ENCODE measurements around the gene RNU2-1.
"Not testable (repeated sequence)": the region's sequence is repeated elsewhere in the genome, so short reads cannot be mapped to it uniquely, and the experiment has no call there.

RNU2-1 gene

GRCh38 chr17:43233877-43234276, at the start of gene RNU2-1:
TSS of gene RNU2-1 (minus strand) at chr17:43233977.
- DNase-seq (ENCODE audit: low read depth in 2 of 2), result not testable (repeated sequence)

DNA sequence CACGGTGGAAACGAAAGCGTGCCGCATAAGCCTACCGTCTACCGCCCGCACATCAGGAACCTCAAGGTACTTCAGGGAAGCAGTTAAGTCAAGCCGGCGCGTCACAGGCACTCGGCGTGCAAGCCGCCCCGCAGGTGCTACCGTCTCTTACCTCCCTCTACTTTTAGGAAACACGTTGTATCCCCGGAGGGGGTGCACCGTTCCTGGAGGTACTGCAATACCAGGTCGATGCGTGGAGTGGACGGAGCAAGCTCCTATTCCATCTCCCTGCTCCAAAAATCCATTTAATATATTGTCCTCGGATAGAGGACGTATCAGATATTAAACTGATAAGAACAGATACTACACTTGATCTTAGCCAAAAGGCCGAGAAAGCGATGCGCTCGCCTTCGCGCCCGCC, 39.1 kb upstream of the RNU2-1 start:
- not testable (repeated sequence) for DNase-seq (ENCODE audit: low read depth in 2 of 2)

GRCh38 chr17:43272483-43272882, 38.7 kb upstream of the RNU2-1 start:
- DNase-seq (ENCODE audit: low read depth in 2 of 2), result not testable (repeated sequence)

- DNase-seq (ENCODE audit: low read depth in 2 of 2), result not testable (repeated sequence)
Measured at GRCh38 chr17:43270552-43271504, 37.1 kb upstream of the RNU2-1 start.

GRCh38 chr17:43246456-43246855, 12.7 kb upstream of the RNU2-1 start:
- not testable (repeated sequence) for DNase-seq (ENCODE audit: low read depth in 2 of 2)

DNA sequence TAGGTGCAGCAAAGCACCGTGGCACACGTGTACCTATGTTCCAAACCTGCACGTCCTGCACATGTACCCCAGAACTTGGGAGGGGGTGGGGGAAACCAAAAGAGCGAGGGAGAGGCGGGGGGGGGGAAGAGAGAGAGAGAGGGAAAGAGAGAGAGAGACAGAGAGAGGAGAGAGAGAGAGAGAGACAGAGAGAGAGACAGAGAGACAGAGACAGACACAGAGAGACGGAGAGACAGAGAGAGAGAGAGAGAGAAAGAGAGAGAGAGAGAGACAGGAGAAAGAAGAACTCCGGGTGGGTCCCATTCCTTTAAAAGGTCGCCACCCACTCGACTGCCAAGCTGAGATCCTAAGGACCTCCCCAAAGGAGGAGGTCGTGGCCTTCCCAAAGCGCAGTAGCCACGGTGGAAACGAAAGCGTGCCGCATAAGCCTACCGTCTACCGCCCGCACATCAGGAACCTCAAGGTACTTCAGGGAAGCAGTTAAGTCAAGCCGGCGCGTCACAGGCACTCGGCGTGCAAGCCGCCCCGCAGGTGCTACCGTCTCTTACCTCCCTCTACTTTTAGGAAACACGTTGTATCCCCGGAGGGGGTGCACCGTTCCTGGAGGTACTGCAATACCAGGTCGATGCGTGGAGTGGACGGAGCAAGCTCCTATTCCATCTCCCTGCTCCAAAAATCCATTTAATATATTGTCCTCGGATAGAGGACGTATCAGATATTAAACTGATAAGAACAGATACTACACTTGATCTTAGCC, 7.0 kb upstream of the RNU2-1 start:
- DNase-seq (ENCODE audit: low read depth in 2 of 2), result not testable (repeated sequence)

- DNase-seq (ENCODE audit: low read depth in 2 of 2), result not testable (repeated sequence)
Measured at GRCh38 chr17:43239597-43239996, 5.8 kb upstream of the RNU2-1 start.

- not testable (repeated sequence) for DNase-seq (ENCODE audit: low read depth in 2 of 2)
Measured at GRCh38 chr17:43233263-43233662, 514 bp downstream of the RNU2-1 start.

- not testable (repeated sequence) for DNase-seq (ENCODE audit: low read depth in 2 of 2)
Measured at GRCh38 chr17:43232021-43232699, 1.6 kb downstream of the RNU2-1 start.

- DNase-seq (ENCODE audit: low read depth in 2 of 2), result not testable (repeated sequence)
Measured at GRCh38 chr17:43231205-43232020, 2.4 kb downstream of the RNU2-1 start.

GRCh38 chr17:43228020-43228782, 5.6 kb downstream of the RNU2-1 start, which contains the start of gene CCDC200:
TSS of gene CCDC200 (minus strand) at chr17:43228623. CDS start at chr17:43228554, 69 bp downstream.
- DNase-seq (ENCODE audit: low read depth in 2 of 2), result not testable (repeated sequence)

- DNase-seq (ENCODE audit: low read depth in 2 of 2), result no peak
Measured at GRCh38 chr17:43226393-43226792, 7.4 kb downstream of the RNU2-1 start.

DNA sequence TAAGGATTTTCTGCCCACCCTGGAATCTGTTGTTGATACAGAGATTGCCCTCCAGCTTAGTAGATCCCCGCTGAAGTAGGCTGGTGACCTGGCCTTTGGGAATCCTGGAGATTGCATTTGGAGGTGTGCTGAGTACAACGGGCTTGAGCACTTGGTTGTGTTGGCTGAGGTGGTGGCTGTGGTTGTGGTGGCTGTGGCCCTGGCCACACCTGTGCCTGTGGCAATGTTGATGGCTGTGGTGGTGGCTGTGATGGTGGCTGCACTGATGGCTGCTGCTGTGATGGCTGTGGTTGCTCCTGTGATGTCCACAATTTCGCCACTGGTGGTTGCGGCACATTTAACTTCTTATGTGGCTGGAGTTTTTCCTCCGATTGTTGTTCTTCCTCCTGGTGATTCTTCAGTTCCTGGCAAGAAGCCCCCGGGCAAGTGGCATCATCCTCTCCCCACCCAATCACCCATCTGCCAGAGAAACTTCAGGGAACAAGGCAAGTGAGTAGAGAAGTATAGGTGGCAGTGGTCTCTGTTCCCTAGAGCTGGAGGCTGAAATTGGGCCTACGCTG, 9.6 kb downstream of the RNU2-1 start:
- DNase-seq (ENCODE audit: low read depth in 2 of 2), result no peak

- no peak for DNase-seq (ENCODE audit: low read depth in 2 of 2)
Measured at GRCh38 chr17:43220511-43221125, 13.2 kb downstream of the RNU2-1 start.

DNA sequence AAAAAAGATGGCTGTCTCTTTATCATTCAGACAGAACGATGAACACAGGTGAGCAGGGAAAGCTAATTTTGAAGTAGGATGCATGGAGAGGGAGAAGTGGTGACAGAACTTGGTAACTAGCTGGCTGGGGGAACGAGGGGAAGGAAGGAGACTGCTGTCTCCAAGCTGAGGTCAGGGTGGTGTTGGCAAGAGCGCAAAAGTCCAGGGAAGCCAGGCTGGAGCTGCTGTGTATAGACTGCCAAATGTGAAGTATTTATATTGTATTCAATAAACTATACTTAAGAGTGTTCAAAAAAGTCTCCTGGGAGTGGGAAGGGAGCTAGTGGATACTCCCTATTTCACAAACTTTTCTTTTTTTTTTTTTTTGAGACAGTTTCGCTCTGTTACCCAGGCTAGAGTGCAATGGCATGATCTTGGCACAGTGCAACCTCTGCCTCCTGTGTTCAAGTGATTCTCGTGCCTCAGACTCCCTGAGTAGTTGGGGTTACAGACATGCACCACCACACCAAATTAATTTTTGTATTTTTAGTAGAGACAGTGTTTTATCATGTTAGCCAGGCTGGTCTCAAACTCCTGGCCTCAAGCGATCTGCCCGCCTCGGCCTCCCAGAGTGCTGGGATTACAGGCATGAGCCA, 13.9 kb downstream of the RNU2-1 start:
- no peak for DNase-seq (ENCODE audit: low read depth in 2 of 2)

GRCh38 chr17:43219001-43219400, 14.8 kb downstream of the RNU2-1 start:
- no peak for DNase-seq (ENCODE audit: low read depth in 2 of 2)

DNA sequence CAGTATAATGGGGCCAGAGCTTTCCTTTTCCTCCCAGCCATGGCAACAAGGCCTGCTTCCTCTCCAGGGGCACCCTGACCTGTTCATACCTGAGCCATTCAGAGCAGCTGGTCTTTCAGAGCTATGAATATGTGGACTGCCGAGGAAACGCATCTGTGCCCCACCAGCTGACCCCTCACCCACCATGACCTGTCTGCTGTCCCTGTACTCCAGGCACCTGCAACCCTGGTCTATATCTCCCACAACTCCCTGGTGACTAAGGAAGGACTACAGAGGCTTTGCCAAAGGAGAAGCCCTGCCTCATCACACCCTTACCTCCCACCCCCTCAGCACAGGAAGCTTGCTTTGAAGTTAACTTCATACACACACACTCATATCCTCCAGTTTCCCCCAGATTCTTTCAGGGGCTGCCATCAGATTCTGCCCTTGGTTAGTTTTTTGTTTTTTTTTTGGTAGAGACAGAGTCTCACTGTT, 16.1 kb downstream of the RNU2-1 start:
- DNase-seq (ENCODE audit: low read depth in 2 of 2), result peak in 1 of 2 donors; percentile 15

DNA sequence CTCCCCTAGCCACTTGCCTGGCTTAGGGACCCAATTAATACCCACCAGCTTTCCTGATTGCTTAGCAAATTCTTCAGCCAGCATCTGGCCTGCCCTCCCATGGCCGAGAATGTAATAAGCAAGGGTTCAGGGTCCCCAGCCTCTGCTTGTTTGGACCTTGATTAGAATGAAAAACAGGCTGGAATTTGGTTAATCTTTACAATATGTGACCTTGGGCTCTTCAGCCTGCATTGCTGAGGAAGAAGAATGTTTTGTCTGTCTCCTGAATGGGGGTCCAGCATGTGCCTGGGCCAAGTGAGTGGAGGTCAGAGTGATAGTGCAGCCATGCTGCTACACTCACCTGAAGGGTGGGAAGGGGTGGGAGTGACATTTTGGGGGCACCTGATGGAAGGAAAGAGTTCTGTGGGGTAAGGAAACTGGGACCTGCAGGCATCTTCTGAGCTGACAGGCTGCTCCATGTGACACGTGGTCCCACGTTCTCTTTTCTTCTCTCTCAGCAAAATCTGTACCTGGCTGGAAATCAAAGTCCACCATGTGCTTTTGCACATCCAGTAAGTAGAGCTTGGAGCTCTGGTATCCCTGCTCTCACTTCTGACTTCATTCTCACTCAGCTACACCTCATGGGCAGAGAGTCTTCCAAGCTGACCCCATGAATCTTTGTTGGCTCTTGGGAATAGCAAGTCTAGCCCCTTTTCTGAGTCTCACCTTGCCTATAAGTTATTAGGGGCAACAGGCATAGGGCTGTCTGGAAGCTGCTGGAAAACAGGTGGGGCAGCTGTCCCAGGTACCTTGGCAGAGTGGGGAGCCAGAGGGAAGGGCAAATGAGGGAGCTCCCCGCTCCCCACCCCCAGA, 16.8 kb downstream of the RNU2-1 start:
- DNase-seq (ENCODE audit: low read depth in 2 of 2), result no peak
